IMR-90 (cell line): ENCODE measurements around the gene ALDH6A1. TPM values are rescaled to one million over a fixed set of nuclear protein-coding genes. Genes with fewer than 3 reads are reported as not detected.
A peak's percentile ranks its signal among the peaks of the same experiment; 100 is the strongest.

Source experiments
- ATAC-seq: fragments of 200-7000 bp; cut with Tn5 transposase; 2 replicates; pipeline ENCODE4 v1.9.1; 2020; ENCODE audit warnings: low read depth, mild to moderate bottlenecking, moderate library complexity
- BruUV-seq: library from RNA; stranded (reverse); fragments of 400-500 nt; replicated peaks from 2 replicates; lab custom pipeline; 2021; lab: Mats Ljungman, UMichigan
- CTCF ChIA-PET: fragments of 300-600 bp; formaldehyde crosslinking; extraction: SDS; loops from one replicate; lab custom pipeline; 2021; ENCODE audit warnings: antibody characterized with exemption; lab: Yijun Ruan, JAX
- POLR2A ChIA-PET: fragments of 300-600 bp; sonication (Branson Sonifier 250); formaldehyde crosslinking; loops from one replicate; lab custom pipeline; 2022; ENCODE audit warnings: antibody characterized with exemption; ENCODE audit not compliant: unreplicated experiment; lab: Charles Lee
- DNase-seq: peaks from one replicate; pipeline ENCODE4 v3.0.0; 2013
- H2AFZ ChIP-seq: replicated peaks from 2 replicates; pipeline ENCODE3; 2013; ENCODE audit warnings: low read length, mild to moderate bottlenecking; ENCODE audit not compliant: poor library complexity
- H2AK5ac ChIP-seq: 2 replicates; pipeline ENCODE4 v1.6.1; 2013; ENCODE audit warnings: low read depth, low read length, inconsistent platforms
- H2AK9ac ChIP-seq: replicated peaks from 2 replicates; pipeline ENCODE3; 2013; ENCODE audit warnings: mild to moderate bottlenecking, low read depth, low read length, moderate library complexity; ENCODE audit not compliant: poor library complexity
- H2BK120ac ChIP-seq: 2 replicates; pipeline ENCODE4 v1.6.1; 2013; ENCODE audit warnings: low read depth, low read length, inconsistent platforms
- H2BK15ac ChIP-seq: 3 replicates; pipeline ENCODE4 v1.6.1; 2013; ENCODE audit warnings: low read depth, low read length, inconsistent platforms
- H2BK20ac ChIP-seq: 2 replicates; pipeline ENCODE4 v1.6.1; 2013; ENCODE audit warnings: low read depth, mild to moderate bottlenecking, inconsistent platforms, low read length, moderate library complexity
- H2BK5ac ChIP-seq: 2 replicates; pipeline ENCODE4 v1.6.1; 2013; ENCODE audit warnings: mild to moderate bottlenecking, low read depth, low read length, inconsistent platforms; ENCODE audit not compliant: poor library complexity, severe bottlenecking
- H3K14ac ChIP-seq: replicated peaks from 2 replicates; pipeline ENCODE4 v1.6.1; 2013; ENCODE audit warnings: low read depth, low read length, inconsistent platforms
- H3K18ac ChIP-seq: 2 replicates; pipeline ENCODE4 v1.6.1; 2013; ENCODE audit warnings: low read depth, low read length, control low read depth
- H3K23ac ChIP-seq: 2 replicates; pipeline ENCODE4 v1.6.1; 2013; ENCODE audit warnings: low read depth, low read length, inconsistent platforms
- H3K27ac ChIP-seq: 2 replicates; pipeline ENCODE4 v1.5.1; 2013; ENCODE audit warnings: mild to moderate bottlenecking, control low read depth, low read length; ENCODE audit not compliant: insufficient read depth
- H3K27me3 ChIP-seq: 2 replicates; pipeline ENCODE4 v1.6.1; 2013; ENCODE audit warnings: low read length; ENCODE audit not compliant: control insufficient read depth, insufficient read depth
- H3K36me3 ChIP-seq: 2 replicates; pipeline ENCODE4 v1.6.1; 2013; ENCODE audit warnings: low read length, mixed read lengths; ENCODE audit not compliant: control insufficient read depth, insufficient read depth
- H3K4ac ChIP-seq: 2 replicates; pipeline ENCODE4 v1.6.1; 2013; ENCODE audit warnings: low read depth, low read length, inconsistent platforms
- H3K4me1 ChIP-seq: 2 replicates; pipeline ENCODE4 v1.6.1; 2013; ENCODE audit warnings: low read length, mixed read lengths; ENCODE audit not compliant: control insufficient read depth, insufficient read depth
- H3K4me2 ChIP-seq: 2 replicates; pipeline ENCODE4 v1.6.1; 2013; ENCODE audit warnings: low read depth, mild to moderate bottlenecking, control low read depth, low read length, moderate library complexity
- H3K4me3 ChIP-seq: 2 replicates; pipeline ENCODE4 v1.5.1; 2013; ENCODE audit warnings: low read depth, mild to moderate bottlenecking, control low read depth, low read length, moderate library complexity; ENCODE audit not compliant: insufficient read depth
- H3K56ac ChIP-seq: 2 replicates; pipeline ENCODE4 v1.6.1; 2013; ENCODE audit warnings: low read length, inconsistent platforms; ENCODE audit not compliant: insufficient read depth; ENCODE audit errors: extremely low read depth
- H3K79me1 ChIP-seq, 2 experiments: 2 replicates each; pipeline ENCODE4 v1.6.1; 2013; ENCODE audit warnings: low read length in 2 of 2, inconsistent platforms in 1 of 2, low read depth in 1 of 2
- H3K9ac ChIP-seq: 2 replicates; pipeline ENCODE4 v1.6.1; 2013; ENCODE audit warnings: low read depth, low read length, control low read depth
- H3K9me1 ChIP-seq: 2 replicates; pipeline ENCODE4 v1.6.1; 2013; ENCODE audit warnings: low read length, inconsistent platforms; ENCODE audit not compliant: insufficient read depth
- H3K9me3 ChIP-seq: 2 replicates; pipeline ENCODE4 v1.6.1; 2013; ENCODE audit warnings: low read length; ENCODE audit not compliant: control insufficient read depth, insufficient read depth
- H4K20me1 ChIP-seq: 2 replicates; pipeline ENCODE4 v1.6.1; 2013; ENCODE audit warnings: low read length, inconsistent platforms; ENCODE audit not compliant: insufficient read depth
- H4K5ac ChIP-seq: 2 replicates; pipeline ENCODE4 v1.6.1; 2013; ENCODE audit warnings: mild to moderate bottlenecking, low read depth, low read length, control low read depth
- H4K8ac ChIP-seq, 2 experiments: 2 replicates each; pipeline ENCODE4 v1.6.1; 2013; ENCODE audit warnings: low read depth in 2 of 2, low read length in 2 of 2, control low read depth in 1 of 2, inconsistent platforms in 1 of 2
- H4K91ac ChIP-seq: 2 replicates; pipeline ENCODE4 v1.6.1; 2013; ENCODE audit warnings: low read depth, low read length, inconsistent platforms; ENCODE audit not compliant: insufficient read depth
- BHLHE40 ChIP-seq: fragments of 150-350 bp; IDR thresholded peaks from 2 replicates; pipeline ENCODE4 v1.6.1; 2016; ENCODE audit warnings: mild to moderate bottlenecking, low read depth, low read length
- MAFK ChIP-seq: IDR thresholded peaks from 2 replicates; pipeline ENCODE4 v1.6.1; 2012; ENCODE audit warnings: low read depth, low read length, improper control_type of control experiment
- MAZ ChIP-seq: IDR thresholded peaks from 2 replicates; pipeline ENCODE4 v1.6.1; 2012; ENCODE audit warnings: low read depth, mild to moderate bottlenecking, low read length, improper control_type of control experiment, moderate library complexity, borderline replicate concordance
- MXI1 ChIP-seq: IDR thresholded peaks from 2 replicates; pipeline ENCODE4 v1.6.1; 2012; ENCODE audit warnings: low read depth, mild to moderate bottlenecking, low read length, moderate library complexity, borderline replicate concordance
- RFX5 ChIP-seq: IDR thresholded peaks from 2 replicates; pipeline ENCODE4 v1.8.0; 2012; ENCODE audit warnings: low read depth, mild to moderate bottlenecking, low read length, moderate library complexity
- USF2 ChIP-seq: fragments of 150-350 bp; IDR thresholded peaks from 2 replicates; pipeline ENCODE4 v1.6.1; 2017; ENCODE audit warnings: mild to moderate bottlenecking, antibody characterized with exemption, low read length, low read depth
- WGBS, 2 experiments: methylation state at CpG; one replicate each; pipeline versions ENCODE4 v1.1.5 to v1.1.7; 2013; ENCODE audit warnings: missing lambda C conversion rate in 2 of 2; ENCODE audit not compliant: insufficient read length in 1 of 2; ENCODE audit errors: extremely low coverage in 2 of 2; 5-methylcytosine and 5-hydroxymethylcytosine counted together
- dilution Hi-C: fragments of 300-500 bp; cut with HindIII; formaldehyde crosslinking; loops from one replicate; pipeline ENCODE4 v1.14.3; 2018; ENCODE audit warnings: low sequenced_read_pairs; ENCODE audit not compliant: unreplicated experiment
- in situ Hi-C: fragments of 300-500 bp; cut with MboI; formaldehyde crosslinking; loops from 3 replicates; pipeline ENCODE4 v1.14.3; 2019; ENCODE audit warnings: low sequenced_read_pairs, inconsistent platforms, mixed read lengths
- intact Hi-C: fragments of 100-400 bp; cut with micrococcal nuclease; formaldehyde crosslinking; loops from 2 replicates; pipeline ENCODE4 v1.10.0; 2022
- polyA plus RNA-seq, 3 experiments: library from polyadenylated mRNA; depleted of rRNA; stranded (reverse); fragments of >200 nt; gene quantifications; 2 replicates each; pipeline ENCODE4 v1.2.3, GENCODE V29; 2012; ENCODE audit warnings: low replicate concordance in 1 of 3
- total RNA-seq: library from RNA; depleted of rRNA; stranded (reverse); fragments of >200 nt; gene quantifications from 2 replicates; pipeline ENCODE4 v1.2.3, GENCODE V29; 2012

Gene ALDH6A1
- total and polyA plus RNA-seq, 2 of the 4 experiments (the other 2 are of a cell fraction), result 6.0 to 15.1 TPM

- H3K27me3 ChIP-seq, result no peaks in the 10 kb centered on the region
- peak within 1 kb of the TSS; percentile 77; the same call in 2 of the 3 replicates for H2BK15ac ChIP-seq
- in situ Hi-C loops (no loop called here), intact Hi-C loops (loop anchor here (2.0 kb wide), 2 partner anchors 40 to 68 kb away; partner anchors contain the start of genes COQ6 and FAM161B), dilution Hi-C loops (no loop called here)
- CTCF ChIA-PET, result no interaction called here
- H3K9ac ChIP-seq, result peak within 1 kb of the TSS; percentile 96
- H2AK5ac ChIP-seq, result peak within 1 kb of the TSS; percentile 76
- H2BK120ac ChIP-seq, result peak within 1 kb of the TSS; percentile 67
- peak within 1 kb of the TSS; percentile 89 for H4K5ac ChIP-seq
- ATAC-seq (peak; percentile 97), DNase-seq (peak; percentile 80)
- peak within 1 kb of the TSS; percentile 91 for H3K4me3 ChIP-seq
- H3K14ac ChIP-seq, result peak within 1 kb of the TSS; percentile 85
- peak within 1 kb of the TSS; percentile 97 for H3K56ac ChIP-seq
- peak; percentile 89; the same call in 1 of the 2 replicates for TF ChIP-seq MAZ
- TF ChIP-seq MXI1, result peak; percentile 94
- TF ChIP-seq USF2, result peak; percentile 55; the same call in 1 of the 2 replicates
- TF ChIP-seq BHLHE40, result peak; percentile 97
- no peak for TF ChIP-seq RFX5
- TF ChIP-seq MAFK, result no peak
- H2BK5ac ChIP-seq, result peak within 1 kb of the TSS; percentile 90
- peak within 1 kb of the TSS; percentile 96 for H2AK9ac ChIP-seq
- peak within 1 kb of the TSS; percentile 96 for H3K4me2 ChIP-seq
- H3K4me1 ChIP-seq, result peaks cover 4% of the 10 kb centered on the region; the same call in 1 of the 2 replicates
- H4K91ac ChIP-seq, result peak within 1 kb of the TSS; percentile 90
- H3K9me3 ChIP-seq, result no peaks in the 10 kb centered on the region
- H3K23ac ChIP-seq, result peak within 1 kb of the TSS; percentile 85
- POLR2A ChIA-PET, result interaction anchor here (0.6 kb wide), 1 partner anchor 12 kb away, joined by 3 read pairs; no protein-coding TSS in a partner anchor
- peak within 1 kb of the TSS; percentile 95 for H3K27ac ChIP-seq
- peak within 1 kb of the TSS; percentile 88 to 96 for H4K8ac ChIP-seq
- peak within 1 kb of the TSS; percentile 46 for H3K18ac ChIP-seq
- H4K20me1 ChIP-seq, result no peaks in the 10 kb centered on the region; the same call in 1 of the 2 replicates
- peak within 1 kb of the TSS; percentile 97 for H2AFZ ChIP-seq
- H3K36me3 ChIP-seq, result no peaks in the 10 kb centered on the region
- BruUV-seq, result no TSS peak
- 0% methylated on average over 46 of the region's 93 CpGs; no CpG with 5 or more reads in 1 of the 2 experiments for WGBS, 2 experiments
- H3K4ac ChIP-seq, result peak within 1 kb of the TSS; percentile 93
- no peak within 1 kb of the TSS for H2BK20ac ChIP-seq
- peaks cover 0 to 15% of the 10 kb centered on the region in 2 experiments; a peak in 1 of 4 replicates for H3K79me1 ChIP-seq
- no peaks in the 10 kb centered on the region for H3K9me1 ChIP-seq
Measured at GRCh38 chr14:74018586-74019407, 65.5 kb downstream of the ALDH6A1 start, which contains the start of the genes BBOF1 and ENTPD5. Gene BBOF1 (plus strand): TSS chr14:74019349. CDS start chr14:74019479, 130 bp downstream. Gene ENTPD5 (minus strand): TSS chr14:74019288. CDS start chr14:73988102, 31,186 bp downstream.
